Uterus (tissue), 2 donors: Measurements from ENCODE around the gene ENOPH1.

Source experiments
- POLR2A ChIP-seq, 2 donors: fragments of 450-650 bp; IDR thresholded peaks; one replicate each; pipeline ENCODE4 v1.6.1; 2016; ENCODE audit warnings: antibody characterized with exemption in 2 of 2, mild to moderate bottlenecking in 1 of 2, moderate library complexity in 1 of 2
- TF ChIP-seq, protein P1 (sequence below), 4 experiments: fragments of 200-600 bp in 2 of 4; fragments of 450-650 bp in 2 of 4; sonication (generic) in 2 of 4; IDR thresholded peaks; one replicate each; pipeline ENCODE4 v1.5.1; 2016 to 2019; ENCODE audit warnings: antibody characterized with exemption in 4 of 4, mild to moderate bottlenecking in 2 of 4, moderate library complexity in 1 of 4

- TF ChIP-seq, protein P1, sequence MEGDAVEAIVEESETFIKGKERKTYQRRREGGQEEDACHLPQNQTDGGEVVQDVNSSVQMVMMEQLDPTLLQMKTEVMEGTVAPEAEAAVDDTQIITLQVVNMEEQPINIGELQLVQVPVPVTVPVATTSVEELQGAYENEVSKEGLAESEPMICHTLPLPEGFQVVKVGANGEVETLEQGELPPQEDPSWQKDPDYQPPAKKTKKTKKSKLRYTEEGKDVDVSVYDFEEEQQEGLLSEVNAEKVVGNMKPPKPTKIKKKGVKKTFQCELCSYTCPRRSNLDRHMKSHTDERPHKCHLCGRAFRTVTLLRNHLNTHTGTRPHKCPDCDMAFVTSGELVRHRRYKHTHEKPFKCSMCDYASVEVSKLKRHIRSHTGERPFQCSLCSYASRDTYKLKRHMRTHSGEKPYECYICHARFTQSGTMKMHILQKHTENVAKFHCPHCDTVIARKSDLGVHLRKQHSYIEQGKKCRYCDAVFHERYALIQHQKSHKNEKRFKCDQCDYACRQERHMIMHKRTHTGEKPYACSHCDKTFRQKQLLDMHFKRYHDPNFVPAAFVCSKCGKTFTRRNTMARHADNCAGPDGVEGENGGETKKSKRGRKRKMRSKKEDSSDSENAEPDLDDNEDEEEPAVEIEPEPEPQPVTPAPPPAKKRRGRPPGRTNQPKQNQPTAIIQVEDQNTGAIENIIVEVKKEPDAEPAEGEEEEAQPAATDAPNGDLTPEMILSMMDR (IDR thresholded peaks at IDR 0.05), result no peak
- no peak for TF ChIP-seq POLR2A (IDR thresholded peaks at IDR 0.05)
These were observed 20.8 kb downstream of the ENOPH1 start for GRCh38 chr4:82450966-82451755.
